Activated effector memory CD4-positive, alpha-beta T cell treated with anti-CD3 and anti-CD28 coated beads, Interleukin-2, amount 50 U/mL, for 16 hours (primary cell): ENCODE measurements around the gene SYT1.
"Not testable (repeated sequence)": the region's sequence is repeated elsewhere in the genome, so short reads cannot be mapped to it uniquely, and the experiment has no call there.

Experiments used
- DNase-seq: peaks from one replicate; pipeline ENCODE4 v3.0.0-alpha.2; 2020

SYT1 gene

DNA sequence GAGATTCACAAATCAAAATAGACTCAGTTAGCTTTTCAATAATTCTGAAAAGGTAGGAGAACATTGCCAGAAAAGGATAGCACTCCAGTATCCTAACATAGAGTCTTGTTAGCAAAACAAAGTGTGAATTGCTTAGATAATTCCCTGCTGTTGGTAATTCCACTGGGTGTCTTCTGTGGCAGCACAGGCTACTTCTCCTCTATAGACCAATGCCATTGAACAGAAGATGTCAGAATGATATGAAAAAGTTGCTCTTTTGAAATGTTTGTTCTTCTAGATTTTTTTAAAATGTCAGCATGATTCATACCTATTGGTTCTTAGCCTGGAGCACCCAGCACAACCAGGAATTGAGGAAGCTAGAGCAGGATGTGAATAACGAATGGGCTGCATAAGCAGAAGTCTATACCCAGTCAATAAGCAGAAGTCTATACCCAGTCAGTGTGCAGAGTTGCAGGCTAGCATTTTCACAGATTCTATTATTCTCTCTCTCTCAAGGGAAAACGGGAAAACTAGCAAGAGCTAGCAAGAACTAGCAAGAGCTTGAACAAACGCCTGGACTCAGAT lies 112.8 kb downstream of the SYT1 start:
- DNase-seq = no peak

DNA sequence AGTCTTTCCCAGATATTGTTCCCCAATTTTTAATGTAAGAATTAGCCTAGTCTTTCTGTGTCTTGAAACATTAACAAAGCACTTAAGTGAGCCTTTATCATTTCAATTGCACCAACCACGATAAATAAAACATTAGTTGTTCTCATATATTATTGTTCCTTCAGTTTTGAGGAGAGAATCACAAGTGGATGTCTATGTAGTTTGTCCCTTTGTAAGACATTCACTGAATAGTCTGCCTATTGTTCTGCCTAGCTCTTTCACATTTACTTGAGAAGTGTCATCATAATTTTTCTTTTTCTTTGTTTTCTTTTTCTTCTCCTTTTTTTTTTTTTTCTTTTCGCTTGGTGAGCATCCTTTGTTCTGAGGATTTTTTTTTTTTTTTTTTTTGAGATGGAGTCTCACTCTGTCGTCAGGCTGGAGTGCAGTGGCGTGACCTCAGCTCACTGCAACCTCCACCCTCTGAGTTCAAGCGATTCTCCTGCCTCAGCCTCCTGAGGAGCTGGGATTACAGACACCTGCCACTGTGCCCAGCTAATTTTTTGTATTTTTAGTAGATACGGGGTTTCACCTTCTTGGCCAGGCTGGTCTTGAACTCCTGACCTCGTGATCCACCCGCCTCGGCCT lies 129.7 kb downstream of the SYT1 start:
- no peak for DNase-seq

DNA sequence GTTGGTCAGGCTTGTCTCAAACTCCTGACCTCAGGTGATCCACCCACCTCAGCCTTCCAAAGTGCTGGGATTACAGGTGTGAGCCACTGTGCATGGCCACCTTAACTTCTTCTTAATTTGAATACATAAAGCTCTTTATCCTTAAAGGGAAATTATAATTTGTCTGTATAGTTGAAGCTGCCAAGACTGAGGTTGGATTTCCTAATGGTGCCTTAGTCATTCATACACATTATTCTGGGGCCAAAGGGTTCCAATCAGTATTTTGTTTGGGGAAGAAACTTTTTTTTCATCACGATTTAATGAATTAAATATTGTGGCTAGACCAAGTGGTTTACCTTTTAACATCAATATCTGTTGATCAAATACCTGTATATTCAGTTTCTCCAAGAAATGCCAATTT lies 135.9 kb downstream of the SYT1 start:
- DNase-seq = no peak

DNA sequence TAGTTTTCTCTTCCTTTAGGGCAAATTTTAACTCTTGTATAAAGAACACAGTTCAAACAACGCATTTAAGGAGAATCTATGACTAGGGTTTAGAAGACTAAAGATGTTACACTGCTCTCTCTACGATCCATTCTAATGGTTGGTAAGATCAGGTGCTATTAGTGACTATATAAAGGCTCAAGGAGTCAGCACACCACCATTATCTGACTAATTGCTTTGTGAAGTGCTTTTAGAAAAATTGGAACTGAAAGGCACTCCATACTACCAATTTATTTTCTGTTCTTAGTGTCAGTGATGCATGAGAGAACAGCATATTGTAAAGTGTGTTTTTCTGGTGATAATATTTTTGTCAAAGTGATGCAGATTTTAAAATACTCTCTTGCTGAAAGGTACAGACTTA lies 136.8 kb downstream of the SYT1 start:
- DNase-seq = no peak

DNA sequence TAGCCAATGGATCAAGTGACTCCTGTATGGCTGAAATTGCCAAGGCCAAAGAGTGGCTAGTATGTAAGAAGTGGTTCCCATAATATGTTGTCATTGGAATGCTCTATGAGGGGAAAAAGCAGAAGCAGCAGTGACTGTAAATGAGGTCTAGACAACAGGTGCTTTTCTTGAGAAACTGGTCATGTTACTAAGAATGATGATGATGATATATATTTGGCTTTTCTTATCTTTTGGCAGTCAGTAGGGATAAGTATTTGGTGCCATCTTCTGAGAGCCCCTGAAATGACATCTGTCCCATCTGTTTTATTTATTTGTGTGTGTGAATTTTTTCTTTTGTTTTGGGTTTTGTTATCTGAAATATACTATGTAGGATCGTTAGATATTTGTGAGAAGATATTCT lies 141.7 kb downstream of the SYT1 start:
- no peak for DNase-seq

DNA sequence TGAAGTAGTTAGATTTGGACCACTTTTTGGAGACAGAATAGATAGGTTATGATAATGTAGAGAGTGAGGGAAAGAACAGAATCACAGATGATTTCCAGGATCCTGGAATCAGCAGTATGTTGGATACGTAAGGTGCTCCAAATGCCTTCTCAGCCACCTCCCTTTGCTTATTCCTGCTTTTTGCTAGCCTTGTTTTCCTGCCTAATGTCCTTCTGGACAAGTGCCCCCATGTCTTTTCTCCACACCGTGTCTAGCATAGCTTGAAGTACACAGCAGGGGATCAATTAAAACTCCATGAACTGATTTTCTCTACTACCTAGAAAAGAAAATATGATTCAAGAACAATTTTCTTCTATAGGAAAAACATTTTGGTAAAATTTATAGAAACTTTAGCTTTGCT lies 144.0 kb downstream of the SYT1 start:
- DNase-seq = no peak

DNA sequence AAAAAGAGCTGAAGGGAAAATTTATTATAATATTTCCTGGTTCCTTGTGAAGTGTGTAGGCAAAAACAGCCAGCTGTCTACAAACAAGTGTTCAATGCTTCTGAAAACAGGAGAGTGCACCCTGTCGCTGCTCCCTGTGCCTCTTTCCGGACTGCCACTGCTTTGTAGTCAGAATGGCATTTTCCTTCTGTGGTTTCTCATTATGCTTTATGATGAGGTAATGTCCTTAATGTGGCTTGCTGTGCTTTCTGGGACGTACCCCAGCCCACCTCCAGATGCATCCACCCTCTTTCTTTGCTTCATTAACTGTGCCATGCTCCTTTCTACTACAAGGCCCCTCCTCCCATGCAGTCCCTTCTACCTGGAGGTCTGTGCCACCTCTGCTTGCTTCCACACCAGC lies 148.1 kb downstream of the SYT1 start:
- no peak for DNase-seq

DNA sequence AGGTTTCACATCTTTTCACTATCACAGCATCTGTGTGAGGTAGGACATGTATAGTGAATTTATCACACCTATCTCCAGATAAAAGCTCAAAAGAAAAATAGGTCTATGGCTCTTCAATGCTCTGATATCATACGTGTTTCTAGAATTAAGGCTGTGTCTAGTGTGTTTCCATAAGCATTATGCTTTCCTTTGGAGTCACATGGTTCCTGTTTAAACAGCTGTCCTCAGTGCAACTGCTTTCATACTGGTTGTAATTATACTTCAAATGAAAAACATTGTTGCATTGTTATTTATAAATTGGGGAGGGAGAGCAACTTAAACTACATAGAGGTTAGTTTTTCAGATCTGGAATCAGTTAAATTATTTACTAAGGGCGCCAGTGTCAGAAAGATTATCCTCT lies 151.6 kb downstream of the SYT1 start:
- no peak for DNase-seq

DNA sequence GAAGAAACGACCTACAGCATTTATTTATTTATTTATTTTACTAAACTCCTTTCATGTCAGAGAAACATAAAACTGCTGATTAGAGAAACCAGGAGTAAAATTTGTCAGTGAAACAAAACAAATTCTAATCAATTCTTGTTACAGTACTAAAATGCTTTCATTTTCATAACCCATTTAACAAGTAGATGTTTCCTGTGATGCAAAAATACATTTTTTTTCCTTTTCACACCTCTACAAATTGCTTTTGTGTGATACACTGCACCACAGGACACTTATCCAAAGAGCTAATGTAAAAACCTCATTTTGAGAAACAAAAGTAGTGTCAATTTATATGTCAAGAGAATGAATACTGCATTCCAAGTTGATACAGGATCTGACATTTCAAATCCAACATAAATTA lies 155.1 kb downstream of the SYT1 start:
- DNase-seq = no peak

DNA sequence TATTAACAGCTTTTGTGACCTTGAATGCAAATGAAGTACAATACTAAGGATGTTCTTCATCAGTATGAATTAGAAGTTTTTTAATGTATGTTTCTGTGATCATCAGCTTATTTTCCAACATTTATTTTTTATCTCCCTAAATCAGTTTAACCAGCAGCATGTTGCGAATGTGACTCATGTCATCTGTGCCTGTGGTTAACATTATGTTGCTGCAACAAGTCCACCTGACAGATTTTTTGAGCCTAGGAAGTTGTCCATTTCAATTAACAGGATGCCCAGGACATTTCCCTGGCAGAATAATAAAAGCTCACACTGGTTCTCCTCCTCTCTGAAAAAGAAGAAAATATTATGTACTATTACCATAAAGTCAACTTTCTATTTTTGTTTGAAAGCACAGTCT lies 155.5 kb downstream of the SYT1 start:
- no peak for DNase-seq

DNA sequence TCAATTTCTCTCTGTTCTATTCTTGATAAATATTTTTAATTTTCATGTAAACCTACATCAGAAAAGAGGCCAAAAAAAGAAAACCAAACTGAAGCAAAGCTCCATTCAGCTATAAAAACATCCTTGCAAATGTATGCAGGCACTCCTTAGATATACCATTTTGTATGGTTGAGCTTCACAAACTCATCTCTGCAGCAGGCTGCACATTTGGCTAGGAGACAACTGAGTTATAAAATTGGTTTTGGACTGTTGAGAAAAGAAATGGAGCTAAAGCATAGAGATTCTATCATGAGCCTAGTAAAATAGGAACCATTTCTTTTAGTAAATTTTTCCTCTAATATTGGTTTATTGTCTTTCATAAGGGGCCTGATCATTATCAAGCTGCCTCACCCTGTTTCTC lies 156.4 kb downstream of the SYT1 start:
- DNase-seq = no peak

DNA sequence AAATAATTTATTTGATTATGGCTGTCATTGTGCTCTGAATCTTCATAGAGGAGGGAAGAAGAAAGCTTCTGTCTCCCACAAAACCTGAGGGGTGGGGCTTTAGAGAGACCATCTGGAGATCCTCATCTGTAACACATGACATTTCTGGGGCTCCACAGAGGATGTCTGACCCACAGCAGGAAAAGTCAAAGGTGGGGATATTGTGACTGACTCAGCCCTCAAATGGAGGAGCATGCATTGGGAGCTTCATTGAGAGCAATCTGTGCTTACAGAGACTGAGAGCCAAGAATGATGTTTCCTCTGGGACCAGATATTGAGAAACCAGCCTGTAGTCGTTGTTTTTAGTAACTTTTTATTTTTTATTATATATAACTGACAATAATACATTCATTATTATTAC lies 158.7 kb downstream of the SYT1 start:
- DNase-seq = no peak

DNA sequence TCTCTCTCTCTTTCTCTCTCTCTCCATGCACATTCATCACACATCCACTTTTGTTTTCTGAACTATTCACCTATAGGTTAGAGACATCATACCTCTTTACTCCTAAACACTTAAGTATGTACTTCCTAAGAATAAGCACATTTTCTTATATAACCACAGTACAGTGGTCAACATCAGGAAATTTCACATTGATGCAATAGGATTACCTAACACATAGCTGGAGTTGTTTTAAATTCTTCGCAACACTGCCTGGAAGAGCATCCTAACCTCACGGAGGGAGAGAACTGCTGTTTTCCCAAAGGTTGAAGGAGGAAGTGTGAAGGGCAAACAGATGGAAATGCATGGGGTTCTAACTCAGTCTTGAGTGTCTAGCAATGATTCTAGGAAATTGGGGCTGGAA lies 159.2 kb downstream of the SYT1 start:
- no peak for DNase-seq

DNA sequence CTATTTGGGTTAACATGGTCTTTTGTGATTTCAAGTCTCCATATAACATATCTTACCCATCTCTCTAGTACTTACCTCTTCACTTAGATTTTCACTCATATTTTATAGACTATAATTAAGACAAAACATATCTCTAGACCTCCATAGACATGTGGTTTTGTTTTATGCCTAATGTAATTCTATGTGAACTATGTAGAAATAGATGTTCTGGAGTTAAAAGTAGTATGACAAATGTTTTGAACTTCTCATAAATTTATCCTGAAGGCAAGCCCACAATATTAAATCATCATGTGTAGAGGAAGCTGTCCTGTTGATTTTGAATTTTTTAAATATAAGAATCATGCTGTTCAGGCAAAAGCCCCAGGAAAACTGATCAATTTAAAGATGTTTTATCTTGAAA lies 169.2 kb downstream of the SYT1 start:
- no peak for DNase-seq

DNA sequence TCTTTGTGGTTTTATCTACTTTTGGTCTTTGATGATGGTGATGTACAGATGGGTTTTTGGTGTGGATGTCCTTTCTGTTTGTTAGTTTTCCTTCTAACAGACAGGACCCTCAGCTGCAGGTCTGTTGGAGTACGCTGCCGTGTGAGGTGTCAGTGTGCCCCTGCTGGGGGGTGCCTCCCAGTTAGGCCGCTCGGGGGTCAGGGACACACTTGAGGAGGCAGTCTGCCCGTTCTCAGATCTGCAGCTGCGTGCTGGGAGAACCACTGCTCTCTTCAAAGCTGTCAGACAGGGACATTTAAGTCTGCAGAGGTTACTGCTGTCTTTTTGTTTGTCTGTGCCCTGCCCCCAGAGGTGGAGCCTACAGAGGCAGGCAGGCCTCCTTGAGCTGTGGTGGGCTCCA lies 180.2 kb downstream of the SYT1 start:
- DNase-seq = not testable (repeated sequence)

DNA sequence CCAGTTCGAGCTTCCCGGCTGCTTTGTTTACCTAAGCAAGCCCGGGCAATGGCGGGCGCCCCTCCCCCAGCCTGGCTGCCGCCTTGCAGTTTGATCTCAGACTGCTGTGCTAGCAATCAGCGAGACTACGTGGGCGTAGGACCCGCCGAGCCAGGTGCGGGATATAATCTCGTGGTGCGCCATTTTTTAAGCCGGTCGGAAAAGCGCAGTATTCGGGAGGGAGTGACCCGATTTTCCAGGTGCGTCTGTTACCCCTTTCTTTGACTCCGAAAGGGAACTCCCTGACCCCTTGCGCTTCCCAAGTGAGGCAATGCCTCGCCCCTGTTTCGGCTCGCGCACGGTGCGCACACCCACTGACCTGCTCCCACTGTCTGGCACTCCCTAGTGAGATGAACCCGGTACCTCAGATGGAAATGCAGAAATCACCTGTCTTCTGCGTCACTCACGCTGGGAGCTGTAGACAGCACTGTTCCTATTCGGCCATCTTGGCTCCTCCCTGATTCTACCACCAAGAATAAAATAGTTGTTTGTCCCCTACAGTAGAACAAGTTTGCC lies 180.7 kb downstream of the SYT1 start:
- not testable (repeated sequence) for DNase-seq

DNA sequence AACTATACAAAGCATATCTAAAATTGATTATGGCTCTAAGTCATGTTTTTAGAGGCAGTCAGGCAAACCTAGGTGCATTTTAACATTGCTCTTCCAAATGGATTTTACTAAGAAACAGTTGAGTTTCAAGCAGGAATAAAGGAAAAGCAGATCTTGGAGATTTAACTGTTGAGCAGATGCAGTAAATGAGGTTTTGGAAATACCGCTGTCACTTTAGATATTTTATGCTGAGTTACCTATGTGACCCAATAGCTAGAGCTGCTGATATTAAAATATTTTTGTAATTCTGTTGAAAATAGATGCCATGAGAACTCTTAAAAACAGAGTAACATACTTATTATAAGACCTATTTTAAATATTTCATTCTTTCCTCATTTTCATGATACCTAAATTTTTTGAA lies 181.4 kb downstream of the SYT1 start:
- no peak for DNase-seq

DNA sequence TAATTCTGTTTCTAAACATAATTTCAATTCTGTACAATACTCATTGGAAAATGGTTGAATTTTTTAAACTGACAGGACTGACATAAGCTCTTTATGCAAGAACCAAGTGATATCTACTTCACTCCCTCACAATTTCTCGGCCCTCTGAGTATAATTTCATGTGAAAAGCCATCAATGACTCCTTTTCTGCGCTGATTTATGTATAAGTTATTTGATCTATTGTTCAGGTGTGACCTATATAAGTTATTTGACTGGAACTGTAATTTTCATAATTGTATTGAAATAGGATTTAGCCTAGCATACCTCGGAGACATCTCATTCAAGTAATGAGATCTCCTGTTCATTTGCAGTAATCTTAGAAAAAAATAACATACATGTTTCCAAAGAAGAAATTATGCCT lies 184.4 kb downstream of the SYT1 start:
- DNase-seq = no peak

DNA sequence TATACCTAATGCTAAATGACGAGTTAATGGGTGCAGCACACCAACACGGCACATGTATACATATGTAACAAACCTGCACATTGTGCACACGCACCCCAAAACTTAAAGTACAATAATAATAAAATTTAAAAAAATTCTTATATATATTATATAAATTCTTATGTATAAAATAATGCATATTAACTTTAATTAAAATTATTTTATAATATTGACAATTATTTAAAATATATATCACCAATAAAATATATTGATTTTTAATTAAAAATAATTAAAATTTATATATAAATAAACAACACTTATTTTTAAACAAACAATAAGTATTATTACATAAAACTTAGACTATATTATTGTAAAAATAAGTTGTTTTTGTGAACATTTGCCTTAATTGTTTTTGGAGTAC lies 188.8 kb downstream of the SYT1 start:
- no peak for DNase-seq

DNA sequence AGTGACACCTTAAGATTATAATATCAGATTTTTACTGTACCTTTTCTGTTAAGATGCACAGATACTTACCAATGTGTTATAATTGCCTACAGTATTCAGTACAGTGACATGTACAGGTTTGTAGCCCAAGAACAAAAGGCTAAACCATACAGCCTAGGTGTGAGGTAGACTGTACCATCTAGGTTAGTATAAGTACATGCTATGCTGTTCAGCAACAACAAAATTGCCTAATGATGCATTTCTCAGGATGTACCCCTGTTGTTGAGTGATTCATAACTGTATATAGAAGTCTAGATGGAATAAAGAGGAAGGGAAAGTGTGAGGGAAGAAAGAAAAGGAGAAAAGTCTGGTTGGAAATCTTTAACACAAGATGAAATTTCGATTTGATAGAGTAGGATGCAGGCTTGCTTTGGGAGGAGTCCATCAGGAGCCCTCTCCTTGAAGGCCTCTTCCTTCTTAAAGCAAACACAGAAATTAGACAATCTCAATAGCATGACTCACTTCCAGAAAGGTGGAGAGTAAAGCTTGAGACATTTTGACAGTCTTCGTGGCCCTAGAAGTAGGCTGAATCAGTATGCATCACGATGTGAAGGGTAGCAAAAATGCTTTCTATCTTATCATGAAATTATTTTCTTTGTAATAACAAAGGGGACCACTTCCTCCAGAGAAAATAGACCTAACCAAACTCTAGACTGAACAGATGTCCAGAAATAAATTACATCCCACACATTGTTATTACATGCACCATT lies 191.5 kb downstream of the SYT1 start:
- no peak for DNase-seq

DNA sequence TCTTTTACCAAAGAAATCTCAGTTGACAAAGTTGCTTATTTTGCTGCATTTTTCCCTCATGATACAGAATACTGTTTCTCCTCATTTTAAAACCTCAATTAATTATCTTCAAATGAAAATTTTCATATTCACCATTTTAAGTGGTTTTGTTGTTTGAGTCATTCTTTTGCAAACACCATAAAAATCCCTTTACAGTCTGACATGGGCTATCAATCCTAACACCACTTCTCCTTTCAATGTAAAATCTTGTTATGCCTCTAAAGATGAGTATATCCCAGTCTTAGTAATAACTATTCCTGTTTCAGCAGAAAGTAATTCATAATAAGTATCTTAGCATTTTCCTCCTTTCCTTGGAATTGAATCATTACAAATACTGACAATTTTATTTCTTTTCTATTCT lies 192.2 kb downstream of the SYT1 start:
- no peak for DNase-seq

DNA sequence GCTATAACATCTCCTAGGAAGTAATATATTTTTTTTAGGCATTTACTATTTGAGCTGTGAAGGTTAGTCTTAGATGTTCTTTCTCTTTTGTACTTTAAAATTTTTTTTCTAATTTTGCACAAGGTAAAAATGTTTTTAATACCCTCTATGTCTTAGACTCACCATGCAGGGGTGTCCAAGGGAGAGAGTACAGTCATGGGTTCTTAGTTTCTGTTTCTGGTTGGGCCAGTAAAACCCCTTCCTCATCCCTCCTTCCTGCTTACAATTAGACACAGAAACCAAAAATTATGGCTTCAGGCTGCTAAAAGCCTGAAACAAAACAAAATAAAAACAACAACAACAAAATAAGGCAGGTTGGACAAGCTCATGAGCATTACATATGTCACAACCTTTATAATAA lies 193.0 kb downstream of the SYT1 start:
- no peak for DNase-seq

DNA sequence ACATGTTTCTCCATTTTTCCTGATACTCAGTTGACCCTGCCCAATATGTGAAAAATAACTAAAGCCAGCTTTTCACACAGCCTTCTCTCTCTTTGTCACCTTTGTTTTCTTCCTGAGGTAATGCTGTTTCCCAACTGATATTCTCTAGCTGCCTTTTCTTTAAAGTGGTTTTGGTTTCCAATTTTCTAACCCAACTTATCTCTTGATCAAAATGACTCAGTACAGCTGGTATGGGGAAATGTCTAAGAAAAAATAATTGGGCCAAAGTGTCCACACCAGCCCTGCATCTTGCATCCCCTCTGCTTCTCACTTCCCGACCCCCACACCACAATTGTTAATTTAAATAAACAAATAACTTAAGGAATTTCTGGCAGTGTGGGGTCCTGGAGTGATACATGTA lies 193.8 kb downstream of the SYT1 start:
- DNase-seq = no peak

DNA sequence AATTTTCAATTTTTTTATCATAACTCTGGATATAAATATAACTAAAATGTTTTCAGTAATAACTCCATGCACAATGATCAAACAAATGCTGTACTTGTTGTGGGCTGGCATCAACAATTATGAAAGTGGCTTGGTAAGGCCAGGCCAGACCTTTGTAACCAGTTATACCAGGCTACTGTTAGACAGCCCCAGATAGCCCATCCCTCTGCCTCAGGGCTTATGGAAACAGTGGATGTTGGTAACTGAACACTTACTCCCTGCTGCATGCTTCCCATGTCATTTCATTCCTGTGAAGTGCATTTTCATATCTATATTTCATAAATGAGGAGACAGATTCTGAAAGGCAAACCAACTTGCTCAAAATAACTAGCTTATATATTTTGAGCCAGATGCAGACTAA lies 195.0 kb downstream of the SYT1 start:
- no peak for DNase-seq

DNA sequence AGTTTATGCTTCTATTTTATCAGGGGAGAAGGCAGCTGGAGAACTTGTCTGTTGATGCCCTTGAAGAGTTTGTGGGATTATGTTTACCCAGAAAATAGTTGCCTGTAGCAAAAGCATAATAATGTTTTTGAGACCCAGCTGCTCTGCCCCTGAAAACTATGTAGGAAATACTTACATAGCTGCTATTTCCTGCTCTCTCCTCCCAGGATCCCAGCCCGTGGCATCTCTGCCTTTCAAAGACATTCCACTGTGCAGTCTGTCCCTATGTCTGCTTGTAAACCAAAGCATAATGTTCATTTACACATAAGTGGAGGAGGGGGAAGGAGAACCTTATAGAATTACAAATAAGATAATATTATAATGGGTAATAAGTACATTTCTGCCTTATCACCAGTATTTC lies 198.7 kb downstream of the SYT1 start:
- DNase-seq = no peak
